Subcutaneous abdominal adipose tissue (tissue), 5 donors: ENCODE results near the gene ADAM33.
A peak's percentile ranks its signal among the peaks of the same experiment; 100 is the strongest.

ENCODE experiments used
- H3K27ac ChIP-seq: one replicate; pipeline ENCODE4 v1.7.0; 2013; ENCODE audit warnings: low read depth, mild to moderate bottlenecking, inconsistent platforms, low read length, moderate library complexity
- H3K27me3 ChIP-seq, 5 donors: one replicate each; pipeline ENCODE4 v1.7.0; 2013; ENCODE audit warnings: low read length in 5 of 5, inconsistent platforms in 1 of 5; ENCODE audit not compliant: control insufficient read depth in 5 of 5, insufficient read depth in 4 of 5
- H3K36me3 ChIP-seq, 5 donors: one replicate each; pipeline ENCODE4 v1.7.0; 2013; ENCODE audit warnings: low read length in 5 of 5; ENCODE audit not compliant: control insufficient read depth in 5 of 5, insufficient read depth in 5 of 5
- H3K4me1 ChIP-seq, 5 donors: one replicate each; pipeline ENCODE4 v1.7.0; 2013; ENCODE audit warnings: low read length in 5 of 5, mild to moderate bottlenecking in 3 of 5, moderate library complexity in 1 of 5; ENCODE audit not compliant: control insufficient read depth in 5 of 5, insufficient read depth in 5 of 5
- H3K4me3 ChIP-seq, 5 donors: one replicate each; pipeline ENCODE4 v1.7.0; 2013; ENCODE audit warnings: low read length in 5 of 5, low read depth in 1 of 5
- H3K9ac ChIP-seq, 5 donors: one replicate each; pipeline ENCODE4 v1.7.0; 2013; ENCODE audit warnings: low read length in 5 of 5, mild to moderate bottlenecking in 4 of 5, moderate library complexity in 3 of 5
- H3K9me3 ChIP-seq, 5 donors: one replicate each; pipeline ENCODE4 v1.7.0; 2013; ENCODE audit warnings: low read length in 5 of 5; ENCODE audit not compliant: control insufficient read depth in 5 of 5
- donor health status: healthy.
- donor health status: healthy.
- donor health status: healthy.
- donor health status: healthy.
- donor health status: healthy.

The ADAM33 gene

DNA sequence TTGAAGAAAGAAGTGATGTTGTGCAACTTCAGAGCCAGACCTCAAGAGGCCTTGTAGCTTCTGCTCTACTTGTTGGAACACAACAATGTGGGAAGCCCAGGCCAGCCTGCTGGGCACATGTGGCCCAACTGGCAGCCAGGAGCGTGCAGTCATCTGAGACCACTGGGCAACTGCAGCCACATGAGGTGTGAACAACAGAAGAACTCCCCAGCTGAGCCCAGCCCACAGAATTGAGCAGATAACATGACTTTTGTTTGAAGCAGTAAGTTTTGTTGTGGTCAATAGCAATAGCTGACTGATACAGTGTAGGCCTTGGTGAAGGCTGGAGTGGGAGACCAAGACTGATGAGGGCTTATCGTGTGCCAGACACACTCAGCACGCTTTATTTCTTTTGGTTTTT is 8.6 kb upstream of the ADAM33 start:
- Histone ChIP-seq H3K27me3 (no peaks in the 10 kb centered on the region), H3K36me3 (peaks cover 0 to 57% (median 3%) of the 10 kb centered on the region in 5 donors), H3K4me3 (no peak overlapping the region), H3K9me3 (no peaks in the 10 kb centered on the region), H3K4me1 (peaks cover 3 to 19% (median 18%) of the 10 kb centered on the region in 5 donors), H3K27ac (no peak overlapping the region), H3K9ac (no peak overlapping the region)

DNA sequence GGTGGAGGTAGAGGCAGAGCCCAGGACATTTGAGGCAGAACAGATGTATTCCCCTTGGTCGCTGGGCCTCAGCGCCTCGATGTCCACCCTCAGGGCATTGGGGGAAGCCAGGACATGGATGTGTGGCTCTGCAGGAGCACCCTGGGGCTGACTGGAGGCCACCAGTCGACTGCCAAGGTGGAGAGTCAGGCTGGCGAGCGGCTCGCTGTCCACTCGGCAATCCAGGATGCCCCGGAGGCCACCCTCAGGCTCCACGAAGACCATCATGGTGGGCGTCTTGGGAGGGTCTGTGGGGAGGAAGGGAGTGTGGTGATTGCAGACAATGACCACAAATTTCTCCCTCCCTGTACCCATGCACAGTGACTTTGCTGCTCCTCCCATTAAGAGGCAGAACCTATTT is 8.2 kb upstream of the ADAM33 start:
- no peaks in the 10 kb centered on the region for H3K27me3 ChIP-seq
- no peak overlapping the region for H3K9ac ChIP-seq
- peaks cover 4 to 19% (median 18%) of the 10 kb centered on the region in 5 donors for H3K4me1 ChIP-seq
- H3K9me3 ChIP-seq, result no peaks in the 10 kb centered on the region
- H3K4me3 ChIP-seq, result no peak overlapping the region
- H3K27ac ChIP-seq, result no peak overlapping the region
- H3K36me3 ChIP-seq, result peaks cover 0 to 53% (median 3%) of the 10 kb centered on the region in 5 donors

DNA sequence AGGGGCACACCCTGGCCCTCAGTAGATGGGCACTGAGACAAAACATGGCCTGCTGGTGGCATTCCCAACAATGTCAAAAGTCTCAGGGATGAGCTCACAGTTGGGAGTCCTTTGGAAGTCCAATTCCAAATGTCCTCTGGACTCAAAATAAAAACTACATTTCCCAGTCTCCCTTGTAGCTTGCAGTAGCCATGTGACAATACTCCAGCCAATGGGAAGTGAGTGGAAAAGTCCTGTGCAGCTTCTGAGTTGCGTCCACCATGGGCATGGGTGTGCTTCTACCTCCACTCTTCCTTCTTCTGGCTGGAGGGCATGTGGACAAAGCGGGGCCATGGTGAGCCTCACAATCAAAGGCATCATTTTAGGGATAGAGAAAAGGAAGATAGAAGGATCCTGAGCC is 5.8 kb upstream of the ADAM33 start:
- no peak overlapping the region for H3K4me3 ChIP-seq
- H3K27me3 ChIP-seq, result no peaks in the 10 kb centered on the region
- H3K36me3 ChIP-seq, result peaks cover 0 to 31% (median 2%) of the 10 kb centered on the region in 5 donors
- H3K27ac ChIP-seq, result peak overlapping the region; percentile 84
- H3K9ac ChIP-seq, result no peak overlapping the region
- no peaks in the 10 kb centered on the region for H3K9me3 ChIP-seq
- peaks cover 4 to 19% (median 18%) of the 10 kb centered on the region in 5 donors for H3K4me1 ChIP-seq

DNA sequence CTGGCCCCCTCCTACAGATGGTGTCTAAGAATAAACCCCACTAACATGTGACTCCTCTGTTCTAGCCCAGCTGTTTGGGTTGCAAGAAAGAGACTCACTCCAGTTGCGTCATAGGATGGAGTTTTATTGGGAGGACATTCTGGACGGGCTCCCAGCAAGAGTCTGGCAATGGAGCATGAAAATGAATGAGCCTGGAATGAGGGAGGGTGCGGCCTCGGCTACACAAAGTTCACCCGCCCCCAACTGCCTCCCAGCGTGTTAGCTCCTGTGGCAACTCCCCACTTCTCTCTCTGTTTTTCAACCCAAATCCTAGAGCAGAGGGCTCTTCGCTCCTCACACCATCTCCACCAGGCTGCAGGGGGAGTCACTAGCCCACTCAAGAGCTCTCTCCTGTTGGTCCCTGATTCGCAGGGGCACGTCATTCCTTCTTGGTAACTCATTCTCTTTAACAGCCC is 5.1 kb upstream of the ADAM33 start:
- peaks cover 4 to 24% (median 23%) of the 10 kb centered on the region in 5 donors for H3K4me1 ChIP-seq
- H3K36me3 ChIP-seq, result peaks cover 0 to 26% (median 0%) of the 10 kb centered on the region in 5 donors
- peak overlapping the region in 1 of 5 donors; percentile 9 for H3K9ac ChIP-seq
- no peaks in the 10 kb centered on the region for H3K9me3 ChIP-seq
- peak overlapping the region in 3 of 5 donors; percentile 27 to 45 (median 27) for H3K4me3 ChIP-seq
- peak overlapping the region; percentile 84 for H3K27ac ChIP-seq
- H3K27me3 ChIP-seq, result peaks cover 3 to 5% (median 4%) of the 10 kb centered on the region in 5 donors

DNA sequence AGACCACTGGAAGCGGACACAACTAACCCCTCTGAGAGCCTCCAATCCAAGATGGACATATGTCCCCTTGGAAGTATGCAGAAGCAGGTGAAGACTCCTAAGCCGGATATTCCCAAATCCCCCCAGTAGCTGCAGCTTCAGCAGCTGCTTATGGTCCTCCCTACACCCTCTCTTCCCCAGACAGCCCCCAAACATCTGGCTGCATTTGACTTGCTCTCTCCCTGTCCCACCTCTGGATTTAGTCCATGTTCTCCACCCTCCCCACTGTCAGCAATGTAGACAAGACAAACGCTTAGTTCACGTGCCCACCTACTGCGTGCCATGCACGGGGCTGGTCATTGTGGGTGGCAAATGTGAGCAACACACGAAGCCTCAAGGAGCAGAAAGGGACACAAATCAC is 4.6 kb upstream of the ADAM33 start:
- Histone ChIP-seq H3K4me3 (peak overlapping the region in 1 of 5 donors; percentile 27), H3K36me3 (peaks cover 0 to 23% (median 0%) of the 10 kb centered on the region in 5 donors), H3K27me3 (peaks cover 5 to 8% (median 7%) of the 10 kb centered on the region in 5 donors), H3K9me3 (no peaks in the 10 kb centered on the region), H3K4me1 (peaks cover 4 to 28% (median 27%) of the 10 kb centered on the region in 5 donors), H3K27ac (no peak overlapping the region), H3K9ac (no peak overlapping the region)

DNA sequence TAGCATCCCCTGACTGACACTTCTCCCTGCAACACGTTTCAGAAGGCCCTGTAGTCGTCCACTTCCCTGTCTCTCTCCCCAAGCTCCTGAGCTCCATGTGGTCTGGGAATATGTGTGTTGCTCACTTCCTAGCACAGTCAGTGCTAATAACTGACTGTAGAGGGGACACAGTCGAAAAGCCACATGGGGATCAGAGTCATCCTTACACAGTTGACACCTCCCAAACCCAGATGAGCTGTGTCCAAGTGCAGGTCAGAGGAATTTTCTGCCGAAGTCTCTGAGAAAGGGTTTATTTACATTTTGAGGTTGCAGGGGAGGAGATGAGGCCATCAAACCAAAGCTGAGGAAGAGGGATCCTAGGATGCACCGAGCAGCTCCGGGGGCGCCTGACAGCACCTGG is 3.5 kb upstream of the ADAM33 start:
- H3K27ac ChIP-seq, result no peak overlapping the region
- H3K9me3 ChIP-seq, result no peaks in the 10 kb centered on the region
- no peak overlapping the region for H3K9ac ChIP-seq
- H3K4me3 ChIP-seq, result no peak overlapping the region
- H3K4me1 ChIP-seq, result peaks cover 4 to 39% (median 33%) of the 10 kb centered on the region in 5 donors
- peaks cover 12 to 19% (median 17%) of the 10 kb centered on the region in 5 donors for H3K27me3 ChIP-seq
- H3K36me3 ChIP-seq, result peaks cover 0 to 18% (median 0%) of the 10 kb centered on the region in 5 donors

DNA sequence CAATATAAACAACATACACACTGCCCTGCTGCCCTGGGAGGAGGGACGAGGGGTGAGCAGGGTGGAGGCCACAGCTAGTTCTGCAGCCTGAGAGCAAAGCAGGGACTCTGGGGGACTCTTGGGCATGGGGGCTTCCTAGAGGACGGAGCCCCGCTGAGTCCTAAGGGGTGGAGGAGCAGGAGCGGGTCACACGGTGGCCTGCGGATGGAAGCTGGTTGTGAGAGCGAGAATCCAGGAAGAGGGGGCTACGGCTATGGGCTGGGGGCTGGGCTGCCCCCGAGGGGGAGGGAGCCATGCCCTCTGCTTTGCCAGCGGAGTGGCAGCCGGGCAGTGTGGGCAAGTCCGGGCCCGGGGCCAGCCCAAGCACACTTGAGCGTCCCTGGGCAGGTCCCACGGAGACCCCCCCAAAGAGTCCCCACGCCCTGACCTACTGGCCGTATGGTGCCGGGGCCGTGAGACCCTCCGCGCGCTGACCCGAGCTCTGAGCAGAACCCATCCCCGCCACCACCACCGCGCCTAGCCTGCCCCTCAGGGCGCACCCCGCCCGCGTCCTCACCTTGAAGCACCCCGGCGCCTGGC is 369 bp downstream of the ADAM33 start:
- H3K27ac ChIP-seq, result peak overlapping the region; percentile 54
- no peaks in the 10 kb centered on the region for H3K36me3 ChIP-seq
- no peaks in the 10 kb centered on the region for H3K9me3 ChIP-seq
- peaks cover 14 to 21% (median 18%) of the 10 kb centered on the region in 5 donors for H3K27me3 ChIP-seq
- peak overlapping the region; percentile 58 to 74 (median 68) for H3K4me3 ChIP-seq
- peaks cover 1 to 54% (median 41%) of the 10 kb centered on the region in 5 donors for H3K4me1 ChIP-seq
- H3K9ac ChIP-seq, result peak overlapping the region in 1 of 5 donors; percentile 16

DNA sequence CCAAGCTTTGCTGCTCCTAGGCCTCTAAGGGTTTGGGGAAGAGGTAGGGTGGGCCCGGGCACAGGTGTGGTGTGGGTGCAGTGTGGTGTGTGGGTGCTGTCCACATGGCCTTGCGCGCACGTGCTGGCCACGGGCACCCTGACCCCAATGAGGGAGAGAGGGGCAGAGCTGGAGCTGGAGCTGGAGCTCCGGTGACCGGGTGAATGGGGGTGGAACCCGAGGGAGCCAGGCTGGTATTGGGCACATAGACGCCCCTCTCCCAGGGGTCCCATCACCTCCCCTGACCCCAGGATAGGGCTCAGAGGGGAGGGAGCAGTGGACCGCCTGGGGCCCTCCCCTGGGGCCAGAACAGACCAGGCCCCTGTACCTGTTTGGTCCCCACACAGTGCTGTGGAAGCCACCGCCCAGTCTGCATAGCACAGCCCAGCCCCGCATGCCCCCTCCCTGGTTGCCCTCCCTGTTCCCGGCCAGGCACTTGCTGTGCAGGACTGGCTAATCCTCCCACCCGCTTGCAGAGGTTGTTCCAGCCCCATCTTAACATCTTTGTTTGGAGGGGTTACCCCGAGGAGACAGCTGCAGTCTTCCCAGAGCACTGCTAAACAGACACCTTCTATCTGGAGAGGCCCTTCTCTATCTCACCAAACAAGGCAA is 984 bp downstream of the ADAM33 start:
- H3K9me3 ChIP-seq, result no peaks in the 10 kb centered on the region
- peaks cover 1 to 52% (median 39%) of the 10 kb centered on the region in 5 donors for H3K4me1 ChIP-seq
- H3K4me3 ChIP-seq, result peak overlapping the region; percentile 58 to 74 (median 68)
- peak overlapping the region in 2 of 5 donors; percentile 16 for H3K9ac ChIP-seq
- H3K36me3 ChIP-seq, result no peaks in the 10 kb centered on the region
- H3K27me3 ChIP-seq, result peaks cover 14 to 21% (median 18%) of the 10 kb centered on the region in 5 donors
- H3K27ac ChIP-seq, result peak overlapping the region; percentile 54

DNA sequence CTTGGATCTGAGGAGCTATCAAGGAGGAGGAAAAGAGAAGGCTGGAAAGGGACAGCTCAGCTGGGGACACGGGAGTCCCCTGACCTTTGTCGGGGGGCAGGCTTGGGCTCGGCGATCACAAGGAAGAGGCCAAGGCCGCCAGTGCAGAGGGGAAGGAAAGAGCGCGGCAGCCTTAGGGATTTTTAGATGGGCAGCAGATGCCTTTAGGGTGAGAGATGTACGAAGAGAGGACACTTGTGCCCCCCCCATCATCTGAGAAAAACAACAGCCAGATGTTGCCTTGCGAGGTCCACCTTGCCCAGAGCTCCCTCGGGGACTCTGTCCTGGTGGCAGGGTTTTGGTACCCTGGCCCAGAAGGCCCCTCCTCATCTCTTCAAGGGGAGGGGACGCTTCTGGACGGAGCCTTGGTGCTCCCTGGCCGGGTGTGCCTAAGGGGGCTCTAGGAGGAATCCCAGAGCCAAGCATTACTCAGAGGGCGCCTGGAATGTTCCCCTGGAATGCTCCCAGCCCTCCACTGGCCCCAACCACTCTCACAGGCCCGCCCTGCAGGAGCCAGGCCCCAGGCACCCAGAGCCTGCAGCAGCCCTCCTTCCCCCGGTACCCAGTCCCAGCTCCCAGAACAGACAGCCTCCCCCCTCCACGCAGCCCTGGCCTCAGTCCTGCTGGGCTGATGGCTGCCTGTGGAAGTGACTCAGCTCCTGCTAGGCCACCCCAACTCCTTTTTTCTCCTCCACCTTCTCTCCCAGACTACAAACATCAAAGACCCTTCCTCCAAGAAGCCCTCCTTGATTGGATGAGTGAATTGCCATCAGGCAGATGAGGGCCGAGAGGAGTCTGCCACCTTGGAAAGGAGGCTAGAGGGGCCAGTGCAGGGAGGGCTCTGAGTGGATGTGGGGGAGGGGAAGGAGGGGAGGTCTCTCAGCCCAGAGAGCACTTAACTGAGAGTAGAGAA is 1.8 kb downstream of the ADAM33 start:
- H3K4me1 ChIP-seq, result peaks cover 0 to 52% (median 39%) of the 10 kb centered on the region in 5 donors
- peaks cover 0 to under 1% (median 0%) of the 10 kb centered on the region in 5 donors for H3K36me3 ChIP-seq
- H3K27ac ChIP-seq, result peak overlapping the region; percentile 54
- no peaks in the 10 kb centered on the region for H3K9me3 ChIP-seq
- peak overlapping the region; percentile 57 to 70 (median 63) for H3K4me3 ChIP-seq
- H3K27me3 ChIP-seq, result peaks cover 19 to 24% (median 21%) of the 10 kb centered on the region in 5 donors
- H3K9ac ChIP-seq, result peak overlapping the region in 2 of 5 donors; percentile 16 to 37
